HepG2 (cell line): Measurements from ENCODE around the gene INO80E.

ENCODE experiments used
- CTCF ChIP-seq: sonication (generic); formaldehyde crosslinking; IDR thresholded peaks from 2 replicates; pipeline ENCODE4 v1.5.0; 2020; ENCODE audit warnings: mild to moderate bottlenecking, missing genetic modification reagents, moderate library complexity
- ETV5 ChIP-seq: IDR thresholded peaks from 2 replicates; pipeline ENCODE4 v1.6.1; 2018; ENCODE audit warnings: missing biosample characterization, missing genetic modification reagents, inconsistent platforms, borderline replicate concordance
- EZH2 ChIP-seq: conservative IDR thresholded peaks from 2 replicates; pipeline ENCODE4 v1.6.1; 2012; ENCODE audit warnings: mild to moderate bottlenecking, low read depth, low read length, moderate library complexity
- FOXP4 ChIP-seq: sonication (generic); formaldehyde crosslinking; IDR thresholded peaks from 2 replicates; pipeline ENCODE4 v1.4.0; 2020; ENCODE audit warnings: missing genetic modification reagents
- MTF2 ChIP-seq: sonication (generic); formaldehyde crosslinking; IDR thresholded peaks from 2 replicates; pipeline ENCODE4 v1.5.0; 2020; ENCODE audit warnings: missing genetic modification reagents, borderline replicate concordance
- SP2 ChIP-seq: sonication (generic); formaldehyde crosslinking; IDR thresholded peaks from 2 replicates; pipeline ENCODE4 v1.5.1; 2020; ENCODE audit warnings: mild to moderate bottlenecking, missing genetic modification reagents
- ZNF224 ChIP-seq: sonication (generic); formaldehyde crosslinking; IDR thresholded peaks from 2 replicates; pipeline ENCODE4 v1.5.0; 2020; ENCODE audit warnings: mild to moderate bottlenecking, missing genetic modification reagents
- ZNF3 ChIP-seq: IDR thresholded peaks from 2 replicates; pipeline ENCODE4 v1.7.0; 2017; ENCODE audit warnings: inconsistent platforms
- ZNF543 ChIP-seq: sonication (generic); formaldehyde crosslinking; IDR thresholded peaks from 2 replicates; pipeline ENCODE4 v1.4.0; 2020; ENCODE audit warnings: mild to moderate bottlenecking, missing genetic modification reagents

GRCh38 chr16:30018731-30019158 is 22.7 kb downstream of the INO80E start:
- TF ChIP-seq ETV5 (CRISPR knock-in tag): no peak
- TF ChIP-seq CTCF (CRISPR knock-in tag): no peak
- no peak for TF ChIP-seq ZNF224
- no peak for TF ChIP-seq EZH2
- no peak for TF ChIP-seq ZNF543 (CRISPR knock-in tag)
- no peak for TF ChIP-seq SP2 (CRISPR knock-in tag)
- TF ChIP-seq ZNF3 (CRISPR knock-in tag): no peak
- no peak for TF ChIP-seq MTF2 (CRISPR knock-in tag)
- TF ChIP-seq FOXP4 (CRISPR knock-in tag): no peak
